B cell (primary cell): ENCODE results near the gene PRM2. TPM values are rescaled to one million over a fixed set of nuclear protein-coding genes. Genes with fewer than 3 reads are reported as not detected.

ENCODE experiments used
- ATAC-seq: fragments of 200-7000 bp; cut with Tn5 transposase; one replicate; pipeline ENCODE4 v1.10.0; 2021; ENCODE audit warnings: low read depth, mild to moderate bottlenecking, moderate number of reproducible peaks, moderate library complexity
- CTCF ChIA-PET: fragments of 350-600 bp; sonication (Branson Sonifier 250); formaldehyde crosslinking; loops from one replicate; lab custom pipeline; 2021; ENCODE audit warnings: antibody characterized with exemption, inconsistent platforms; lab: Charles Lee
- POLR2A ChIA-PET: fragments of 350-600 bp; sonication (Branson Sonifier 250); formaldehyde crosslinking; loops from one replicate; lab custom pipeline; 2021; ENCODE audit warnings: antibody characterized with exemption; lab: Charles Lee
- DNase-seq: peaks from one replicate; pipeline ENCODE4 v3.0.0; 2013
- H2AFZ ChIP-seq: 2 replicates; pipeline ENCODE4 v1.6.1; 2012; ENCODE audit warnings: mild to moderate bottlenecking, low read depth, low read length; ENCODE audit not compliant: insufficient read depth, poor library complexity, severe bottlenecking
- H3K27ac ChIP-seq, 2 donors: 1 replicate in 1 of 2; 2 replicates in 1 of 2; pipeline ENCODE4 v1.5.1; 2012 to 2013; ENCODE audit warnings: low read length in 2 of 2, mild to moderate bottlenecking in 2 of 2, moderate library complexity in 1 of 2
- H3K27me3 ChIP-seq, 4 experiments: fragments of 200-600 bp in 1 of 4; sonication (generic) in 1 of 4; replicated peaks in 1 of 4; 1 replicate in 2 of 4; 2 replicates in 2 of 4; pipeline versions ENCODE4 v1.6.1 to v1.7.0; 2013 to 2016; ENCODE audit warnings: low read length in 3 of 4, mild to moderate bottlenecking in 2 of 4, mixed read lengths in 1 of 4, moderate library complexity in 1 of 4; ENCODE audit not compliant: insufficient read depth in 4 of 4, control insufficient read depth in 3 of 4; ENCODE audit errors: control extremely low read depth in 1 of 4
- H3K36me3 ChIP-seq, 2 experiments: replicated peaks in 1 of 2; 1 replicate in 1 of 2; 2 replicates in 1 of 2; pipeline versions ENCODE4 v1.6.1 to v1.7.1; 2013; ENCODE audit warnings: low read length in 1 of 2; ENCODE audit not compliant: insufficient read depth in 2 of 2, control insufficient read depth in 1 of 2; ENCODE audit errors: control extremely low read depth in 1 of 2, extremely low read depth in 1 of 2
- H3K4me1 ChIP-seq, 2 donors: fragments of 200-600 bp in 1 of 2; sonication (generic) in 1 of 2; 1 replicate in 1 of 2; 2 replicates in 1 of 2; pipeline versions ENCODE4 v1.5.1 to v1.6.1; 2013 to 2017; ENCODE audit warnings: low read length in 2 of 2; ENCODE audit not compliant: control insufficient read depth in 2 of 2, insufficient read depth in 2 of 2
- H3K4me2 ChIP-seq: replicated peaks from 2 replicates; pipeline ENCODE3; 2012; ENCODE audit warnings: mild to moderate bottlenecking, low read depth, low read length; ENCODE audit not compliant: poor library complexity, severe bottlenecking
- H3K4me3 ChIP-seq, 5 experiments: fragments of 200-600 bp in 1 of 5; sonication (generic) in 1 of 5; 1 replicate in 3 of 5; 2 replicates in 2 of 5; pipeline versions ENCODE4 v1.5.1 to v1.7.0; 2011 to 2016; ENCODE audit warnings: low read length in 4 of 5, mild to moderate bottlenecking in 4 of 5, low read depth in 2 of 5, control low read depth in 1 of 5, moderate library complexity in 1 of 5; ENCODE audit not compliant: insufficient read depth in 1 of 5; ENCODE audit errors: control extremely low read depth in 1 of 5, extremely low read depth in 1 of 5
- H3K79me2 ChIP-seq: fragments of 200-600 bp; sonication (generic); one replicate; pipeline ENCODE4 v1.6.0; 2016; ENCODE audit warnings: low read length; ENCODE audit not compliant: control insufficient read depth, insufficient read depth
- H3K9ac ChIP-seq: fragments of 200-600 bp; sonication (generic); 2 replicates; pipeline ENCODE4 v1.6.1; 2017; ENCODE audit warnings: mild to moderate bottlenecking, low read length, moderate library complexity
- H3K9me3 ChIP-seq, 3 donors: one replicate each; pipeline versions ENCODE4 v1.6.1 to v1.7.1; 2013; ENCODE audit warnings: low read length in 2 of 3; ENCODE audit not compliant: control insufficient read depth in 2 of 3, insufficient read depth in 1 of 3; ENCODE audit errors: control extremely low read depth in 1 of 3
- H4K20me1 ChIP-seq: 2 replicates; pipeline ENCODE4 v1.6.0; 2012; ENCODE audit warnings: mild to moderate bottlenecking, low read length; ENCODE audit not compliant: insufficient read depth, control insufficient read depth, poor library complexity, severe bottlenecking
- H3K27ac Mint-ChIP-seq: one replicate; pipeline ENCODE4 v1.8.0; 2021; ENCODE audit warnings: mixed read lengths
- H3K27me3 Mint-ChIP-seq: one replicate; pipeline ENCODE4 v1.8.0; 2021; ENCODE audit warnings: mixed read lengths
- H3K4me1 Mint-ChIP-seq: one replicate; pipeline ENCODE4 v1.8.0; 2021; ENCODE audit warnings: mixed read lengths
- H3K4me3 Mint-ChIP-seq: one replicate; pipeline ENCODE4 v1.8.0; 2021; ENCODE audit warnings: mixed read lengths
- H3K9me3 Mint-ChIP-seq: one replicate; pipeline ENCODE4 v1.8.0; 2022; ENCODE audit warnings: mixed read lengths; ENCODE audit not compliant: insufficient read depth
- EZH2 ChIP-seq: IDR thresholded peaks from 2 replicates; pipeline ENCODE4 v1.6.1; 2012; ENCODE audit warnings: borderline replicate concordance, low read depth, mild to moderate bottlenecking, moderate library complexity, low read length; ENCODE audit not compliant: insufficient read depth, poor library complexity, severe bottlenecking
- WGBS: methylation state at CpG from one replicate; pipeline ENCODE4 v1.1.5; 2013; ENCODE audit warnings: missing lambda C conversion rate; ENCODE audit not compliant: insufficient coverage; 5-methylcytosine and 5-hydroxymethylcytosine counted together
- intact Hi-C: fragments of 100-400 bp; cut with micrococcal nuclease; formaldehyde crosslinking; loops from one replicate; pipeline ENCODE4 v1.10.0; 2022
- polyA plus RNA-seq: library from polyadenylated mRNA; depleted of rRNA; stranded (reverse); fragments of >200 nt; gene quantifications from 2 replicates; pipeline ENCODE4 v1.2.3, GENCODE V29; 2012
- total RNA-seq, 2 donors: library from RNA; stranded (reverse); fragments of 120-200 nt in 1 of 2; gene quantifications; 1 replicate in 1 of 2; 2 replicates in 1 of 2; pipeline versions ENCODE4 v1.2.3 to v1.2.4, GENCODE V29; 2013 to 2022
- TF ChIP-seq, protein P1 (sequence below): fragments of 200-600 bp; IDR thresholded peaks from one replicate; pipeline ENCODE4 v1.8.0; 2022; ENCODE audit warnings: antibody characterized with exemption, mild to moderate bottlenecking

The PRM2 gene
- total and polyA plus RNA-seq, 2 donors (not counting 1 experiment from before 2014, with no cell fraction given) = not detected

DNA sequence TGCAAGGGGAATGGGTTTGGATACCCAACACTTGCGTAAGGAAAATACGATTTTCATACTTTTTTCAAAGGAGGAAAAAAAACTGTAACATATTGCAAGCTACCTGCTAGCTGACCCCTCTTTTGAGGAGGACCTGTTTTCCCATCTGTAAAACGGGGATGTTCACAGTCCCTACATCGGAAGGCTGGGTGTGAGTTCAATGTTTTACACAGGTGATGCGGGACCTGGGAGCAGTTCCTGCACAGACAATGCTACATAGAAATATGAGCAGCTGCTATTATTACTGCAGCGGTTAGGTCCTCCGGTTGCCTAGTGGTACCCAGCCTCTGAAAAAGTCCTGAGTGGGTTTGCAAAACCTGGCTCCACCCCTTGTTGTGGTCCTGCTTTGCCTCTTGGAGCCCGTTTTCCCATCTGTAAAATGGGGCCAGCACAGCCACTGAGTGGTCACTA, 23.8 kb downstream of the PRM2 start:
- CTCF ChIA-PET = interaction anchor here (0.6 to 10.3 kb wide), 10 partner anchors 28 to 289 kb away, joined by 3 to 223 read pairs (median 6); no protein-coding TSS in a partner anchor
- Mint-ChIP-seq H3K9me3 (no peaks in the 10 kb centered on the region), H3K4me1 (peaks cover 52% of the 10 kb centered on the region), H3K27me3 (no peaks in the 10 kb centered on the region), H3K27ac (peak overlapping the region; percentile 83), H3K4me3 (peak overlapping the region; percentile 89)
- POLR2A ChIA-PET = interaction anchor here (0.5 to 2.6 kb wide), 13 partner anchors 28 to 302 kb away, joined by 3 to 15 read pairs (median 5); partner anchors contain the start of gene RMI2
- no peaks in the 10 kb centered on the region for H3K9me3 ChIP-seq
- H3K4me1 ChIP-seq = peaks cover 36 to 42% of the 10 kb centered on the region in 2 donors
- no peak for TF ChIP-seq EZH2
- ATAC-seq (no peak), DNase-seq (no peak)
- H3K36me3 ChIP-seq = peaks cover 2 to 17% of the 10 kb centered on the region in 2 experiments
- no peak overlapping the region for H3K27ac ChIP-seq
- peaks cover 50% of the 10 kb centered on the region for H4K20me1 ChIP-seq
- peak overlapping the region; percentile 98 for H3K4me2 ChIP-seq
- H3K79me2 ChIP-seq = peaks cover 20% of the 10 kb centered on the region
- H2AFZ ChIP-seq = no peak overlapping the region
- no peak overlapping the region for H3K9ac ChIP-seq
- no peaks in the 10 kb centered on the region for H3K27me3 ChIP-seq
- 80% methylated on average over 4 of the region's 8 CpGs for WGBS
- no peak overlapping the region for H3K4me3 ChIP-seq
- intact Hi-C loops = loop anchor here (2.0 to 10.0 kb wide), 3 partner anchors 20 to 662 kb away; partner anchors contain the start of gene GSPT1

DNA sequence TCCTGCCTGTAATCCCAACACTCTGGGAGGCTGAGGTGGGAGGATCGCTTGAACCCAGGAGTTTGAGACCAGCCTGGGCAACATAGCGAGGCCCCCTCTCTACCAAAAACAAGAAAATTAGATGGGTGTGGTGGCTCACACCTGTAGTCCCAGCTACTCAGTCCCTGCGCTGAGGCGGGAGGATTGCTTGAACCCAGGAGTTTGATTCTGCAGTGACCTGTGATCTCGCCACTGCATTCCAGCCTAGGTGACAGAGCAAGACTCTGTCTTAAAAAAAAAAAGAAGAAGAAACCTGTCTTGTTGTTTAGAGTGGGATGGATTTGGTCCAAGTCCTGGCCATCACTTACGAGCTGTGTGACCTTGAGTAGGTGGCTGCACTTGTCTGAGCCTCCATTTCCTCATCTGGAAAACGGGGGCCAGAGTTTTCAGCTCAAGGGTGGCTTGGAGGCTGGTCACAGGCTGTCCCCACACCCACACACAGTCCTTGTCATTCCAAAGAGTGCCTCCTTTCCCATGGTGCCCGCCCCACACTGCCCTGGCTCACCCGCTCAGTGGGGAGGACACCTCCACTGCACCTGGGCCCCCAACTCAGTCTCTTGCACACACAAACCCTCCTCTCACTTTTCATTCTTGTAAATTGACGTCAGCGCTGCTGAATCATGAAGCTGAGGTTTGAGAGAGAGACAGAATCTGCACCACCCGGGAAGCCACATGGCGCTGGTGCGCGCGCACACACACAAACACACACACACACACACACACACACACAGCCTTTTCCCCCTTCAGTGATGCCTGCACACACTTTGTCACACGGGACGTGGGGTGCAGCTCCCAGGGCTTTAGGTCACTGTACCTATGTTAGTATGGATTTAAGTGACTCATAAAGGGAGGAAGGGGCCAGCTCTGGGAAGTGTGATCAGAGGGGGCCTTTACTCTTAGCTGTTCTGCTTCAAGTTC, 24.5 kb downstream of the PRM2 start:
- Histone ChIP-seq H2AFZ (no peak overlapping the region), H3K36me3 (peaks cover 2 to 17% of the 10 kb centered on the region in 2 experiments), H3K27me3 (no peaks in the 10 kb centered on the region), H3K9me3 (no peaks in the 10 kb centered on the region), H3K4me3 (no peak overlapping the region), H3K4me2 (peak overlapping the region; percentile 98), H3K4me1 (peaks cover 29 to 35% of the 10 kb centered on the region in 2 donors), H3K27ac (no peak overlapping the region), H4K20me1 (peaks cover 50% of the 10 kb centered on the region), H3K9ac (no peak overlapping the region), H3K79me2 (peaks cover 20% of the 10 kb centered on the region)
- H3K4me1 Mint-ChIP-seq = peaks cover 45% of the 10 kb centered on the region
- 88% methylated on average over 6 of the region's 18 CpGs for WGBS
- ATAC-seq (no peak), DNase-seq (peak; percentile 60)
- ChIA-PET CTCF (interaction anchor here (0.6 to 10.3 kb wide), 14 partner anchors 27 to 302 kb away, joined by 3 to 223 read pairs (median 4); no protein-coding TSS in a partner anchor), POLR2A (interaction anchor here (0.5 to 2.6 kb wide), 17 partner anchors 28 to 553 kb away, joined by 3 to 15 read pairs (median 5); partner anchors contain the start of gene RMI2)
- H3K9me3 Mint-ChIP-seq = no peaks in the 10 kb centered on the region
- peak overlapping the region; percentile 89 for H3K4me3 Mint-ChIP-seq
- peak overlapping the region; percentile 83 for H3K27ac Mint-ChIP-seq
- TF ChIP-seq, protein P1, sequence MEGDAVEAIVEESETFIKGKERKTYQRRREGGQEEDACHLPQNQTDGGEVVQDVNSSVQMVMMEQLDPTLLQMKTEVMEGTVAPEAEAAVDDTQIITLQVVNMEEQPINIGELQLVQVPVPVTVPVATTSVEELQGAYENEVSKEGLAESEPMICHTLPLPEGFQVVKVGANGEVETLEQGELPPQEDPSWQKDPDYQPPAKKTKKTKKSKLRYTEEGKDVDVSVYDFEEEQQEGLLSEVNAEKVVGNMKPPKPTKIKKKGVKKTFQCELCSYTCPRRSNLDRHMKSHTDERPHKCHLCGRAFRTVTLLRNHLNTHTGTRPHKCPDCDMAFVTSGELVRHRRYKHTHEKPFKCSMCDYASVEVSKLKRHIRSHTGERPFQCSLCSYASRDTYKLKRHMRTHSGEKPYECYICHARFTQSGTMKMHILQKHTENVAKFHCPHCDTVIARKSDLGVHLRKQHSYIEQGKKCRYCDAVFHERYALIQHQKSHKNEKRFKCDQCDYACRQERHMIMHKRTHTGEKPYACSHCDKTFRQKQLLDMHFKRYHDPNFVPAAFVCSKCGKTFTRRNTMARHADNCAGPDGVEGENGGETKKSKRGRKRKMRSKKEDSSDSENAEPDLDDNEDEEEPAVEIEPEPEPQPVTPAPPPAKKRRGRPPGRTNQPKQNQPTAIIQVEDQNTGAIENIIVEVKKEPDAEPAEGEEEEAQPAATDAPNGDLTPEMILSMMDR = no peak
- no peak for TF ChIP-seq EZH2
- H3K27me3 Mint-ChIP-seq = no peaks in the 10 kb centered on the region
- intact Hi-C loops = loop anchor here (2.0 to 10.0 kb wide), 3 partner anchors 19 to 663 kb away; partner anchors contain the start of gene GSPT1
